Subcutaneous adipose tissue (tissue), 4 donors: ENCODE data around the gene ZNF550. TPM values are rescaled to one million over a fixed set of nuclear protein-coding genes. Genes with fewer than 3 reads are reported as not detected.

Experiments used
- CTCF ChIP-seq: fragments of 450-650 bp; IDR thresholded peaks from one replicate; pipeline ENCODE4 v1.5.1; 2016; ENCODE audit warnings: low read depth, mild to moderate bottlenecking, control low read depth, antibody characterized with exemption, moderate library complexity
- total RNA-seq, 4 donors: library from RNA; depleted of rRNA; stranded (reverse); fragments of >200 nt; gene quantifications; one replicate each; pipeline ENCODE4 v1.1.0, GENCODE V29; 2016

ZNF550 gene
- 1 to 10 TPM; 6.6 to 8.1 (median 7.5) TPM for total RNA-seq

- no peak for TF ChIP-seq CTCF
Measured at GRCh38 chr19:57559404-57560025, at the start of gene ZNF550. Gene ZNF550, minus strand, starts transcription at chr19:57559863. Its CDS starts 181 bp downstream, at chr19:57559682.

- TF ChIP-seq CTCF: no peak
Measured at GRCh38 chr19:57606931-57607330, 47.3 kb upstream of the ZNF550 start.

- no peak for TF ChIP-seq CTCF
Measured at GRCh38 chr19:57599761-57600383, 40.2 kb upstream of the ZNF550 start, which contains the start of gene ZNF530. Gene ZNF530, plus strand, starts transcription at chr19:57599885. Its CDS starts 4,461 bp downstream, at chr19:57604346.

GRCh38 chr19:57599377-57599760, 39.7 kb upstream of the ZNF550 start:
- TF ChIP-seq CTCF: no peak

- TF ChIP-seq CTCF: no peak
Measured at GRCh38 chr19:57587529-57587928, 27.9 kb upstream of the ZNF550 start.

GRCh38 chr19:57583521-57584416, 24.1 kb upstream of the ZNF550 start, which contains the start of gene ZIK1:
Gene ZIK1, plus strand, starts transcription at chr19:57584145. Its CDS starts 212 bp downstream, at chr19:57584357.
- no peak for TF ChIP-seq CTCF

- no peak for TF ChIP-seq CTCF
Measured at GRCh38 chr19:57583104-57583520, 23.4 kb upstream of the ZNF550 start.
